Right lobe of liver (tissue), 4 donors: ENCODE data around the gene KRT36.

Source experiments
- POLR2A ChIP-seq: fragments of 450-650 bp; IDR thresholded peaks from one replicate; pipeline ENCODE4 v1.6.1; 2017; ENCODE audit warnings: antibody characterized with exemption, mild to moderate bottlenecking
- TF ChIP-seq, protein P1 (sequence below), 4 donors: fragments of 200-600 bp in 3 of 4; fragments of 450-650 bp in 1 of 4; IDR thresholded peaks; one replicate each; pipeline versions ENCODE4 v1.5.1 to v1.8.0; 2016 to 2022; ENCODE audit warnings: antibody characterized with exemption in 4 of 4, mild to moderate bottlenecking in 2 of 4
- donor health status: DM: no; HTN: no; CAD: no.
- donor health status: DM: no; HTN: no; CAD: no.
- donor health status: DM: no; HTN: yes; CAD: no.

DNA sequence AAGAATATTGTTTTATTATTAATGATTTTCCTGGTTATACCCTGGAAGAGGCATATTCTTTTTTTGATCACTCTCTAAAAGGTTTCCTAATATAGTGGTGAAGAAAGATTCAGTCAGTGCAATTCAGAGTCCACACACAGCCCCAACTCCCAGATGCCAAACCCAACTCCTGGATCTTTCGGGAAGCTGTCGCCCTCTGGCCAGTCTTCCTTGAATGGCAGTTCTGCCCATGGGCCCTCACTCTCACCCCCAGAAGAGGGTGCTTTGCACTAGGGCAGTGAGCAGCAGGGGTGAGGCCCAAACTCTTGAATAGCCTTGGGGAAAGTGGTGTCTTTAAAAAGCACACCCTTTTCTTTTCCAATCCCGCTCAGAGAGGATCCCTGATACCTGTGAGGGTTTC is 33.5 kb downstream of the KRT36 start:
- TF ChIP-seq, protein P1, sequence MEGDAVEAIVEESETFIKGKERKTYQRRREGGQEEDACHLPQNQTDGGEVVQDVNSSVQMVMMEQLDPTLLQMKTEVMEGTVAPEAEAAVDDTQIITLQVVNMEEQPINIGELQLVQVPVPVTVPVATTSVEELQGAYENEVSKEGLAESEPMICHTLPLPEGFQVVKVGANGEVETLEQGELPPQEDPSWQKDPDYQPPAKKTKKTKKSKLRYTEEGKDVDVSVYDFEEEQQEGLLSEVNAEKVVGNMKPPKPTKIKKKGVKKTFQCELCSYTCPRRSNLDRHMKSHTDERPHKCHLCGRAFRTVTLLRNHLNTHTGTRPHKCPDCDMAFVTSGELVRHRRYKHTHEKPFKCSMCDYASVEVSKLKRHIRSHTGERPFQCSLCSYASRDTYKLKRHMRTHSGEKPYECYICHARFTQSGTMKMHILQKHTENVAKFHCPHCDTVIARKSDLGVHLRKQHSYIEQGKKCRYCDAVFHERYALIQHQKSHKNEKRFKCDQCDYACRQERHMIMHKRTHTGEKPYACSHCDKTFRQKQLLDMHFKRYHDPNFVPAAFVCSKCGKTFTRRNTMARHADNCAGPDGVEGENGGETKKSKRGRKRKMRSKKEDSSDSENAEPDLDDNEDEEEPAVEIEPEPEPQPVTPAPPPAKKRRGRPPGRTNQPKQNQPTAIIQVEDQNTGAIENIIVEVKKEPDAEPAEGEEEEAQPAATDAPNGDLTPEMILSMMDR (IDR thresholded peaks at IDR 0.05), result no peak
- no peak for TF ChIP-seq POLR2A
